CD14-positive monocyte (primary cell): ENCODE measurements around the gene KCNIP3. TPM values are rescaled to one million over a fixed set of nuclear protein-coding genes. Genes with fewer than 3 reads are reported as not detected.
A peak's percentile ranks its signal among the peaks of the same experiment; 100 is the strongest.
"Not testable (repeated sequence)": the region's sequence is repeated elsewhere in the genome, so short reads cannot be mapped to it uniquely, and the experiment has no call there.

Experiments
- DNase-seq, 3 donors: peaks; one replicate each; pipeline ENCODE4 v3.0.0-alpha.2; 2011 to 2022
- H2AFZ ChIP-seq: 2 replicates; pipeline ENCODE4 v1.6.0; 2012; ENCODE audit warnings: mild to moderate bottlenecking, low read depth, low read length, inconsistent platforms; ENCODE audit not compliant: insufficient read depth, poor library complexity, severe bottlenecking
- H3K27ac ChIP-seq, 2 donors: 1 replicate in 1 of 2; 2 replicates in 1 of 2; pipeline ENCODE4 v1.5.1; 2012 to 2013; ENCODE audit warnings: low read length in 2 of 2, control low read depth in 1 of 2, inconsistent platforms in 1 of 2, low read depth in 1 of 2, mild to moderate bottlenecking in 1 of 2
- H3K27me3 ChIP-seq, 2 donors: one replicate each; pipeline versions ENCODE4 v1.6.0 to v1.6.1; 2011 to 2013; ENCODE audit warnings: low read length in 2 of 2; ENCODE audit not compliant: control insufficient read depth in 2 of 2, insufficient read depth in 2 of 2
- H3K36me3 ChIP-seq, 2 donors: replicated peaks in 1 of 2; 1 replicate in 1 of 2; 2 replicates in 1 of 2; pipeline versions ENCODE4 v1.5.1 to v1.6.1; 2012 to 2013; ENCODE audit warnings: low read length in 2 of 2, control low read depth in 1 of 2, inconsistent platforms in 1 of 2, mild to moderate bottlenecking in 1 of 2; ENCODE audit not compliant: insufficient read depth in 2 of 2, control insufficient read depth in 1 of 2
- H3K4me1 ChIP-seq, 2 donors: 1 replicate in 1 of 2; 2 replicates in 1 of 2; pipeline versions ENCODE4 v1.5.1 to v1.6.1; 2012 to 2013; ENCODE audit warnings: low read length in 2 of 2, control low read depth in 1 of 2, inconsistent platforms in 1 of 2, mild to moderate bottlenecking in 1 of 2, moderate library complexity in 1 of 2; ENCODE audit not compliant: insufficient read depth in 2 of 2, control insufficient read depth in 1 of 2
- H3K4me2 ChIP-seq: replicated peaks from 2 replicates; pipeline ENCODE3; 2012; ENCODE audit warnings: low read length, moderate library complexity, mild to moderate bottlenecking; ENCODE audit not compliant: poor library complexity, severe bottlenecking; ENCODE audit errors: extremely low read depth
- H3K4me3 ChIP-seq, 3 experiments: fragments of 200-600 bp in 1 of 3; sonication (generic) in 1 of 3; replicated peaks in 1 of 3; 1 replicate in 2 of 3; 2 replicates in 1 of 3; pipeline ENCODE4 v1.5.1; 2011 to 2013; ENCODE audit warnings: low read length in 3 of 3, mild to moderate bottlenecking in 3 of 3, control low read depth in 2 of 3, low read depth in 2 of 3, inconsistent platforms in 1 of 3, moderate library complexity in 1 of 3
- H3K79me2 ChIP-seq: 2 replicates; pipeline ENCODE4 v1.6.0; 2012; ENCODE audit warnings: mild to moderate bottlenecking, control low read depth, inconsistent platforms, low read length, moderate library complexity; ENCODE audit not compliant: insufficient read depth
- H3K9ac ChIP-seq: 2 replicates; pipeline ENCODE4 v1.6.0; 2017; ENCODE audit warnings: low read length, mild to moderate bottlenecking; ENCODE audit not compliant: insufficient read depth, poor library complexity, severe bottlenecking
- H3K9me3 ChIP-seq, 2 donors: replicated peaks in 1 of 2; 1 replicate in 1 of 2; 2 replicates in 1 of 2; pipeline versions ENCODE4 v1.5.1 to v1.6.1; 2012 to 2013; ENCODE audit warnings: low read length in 2 of 2, control low read depth in 1 of 2; ENCODE audit not compliant: control insufficient read depth in 1 of 2, insufficient read depth in 1 of 2
- H4K20me1 ChIP-seq: 2 replicates; pipeline ENCODE4 v1.6.0; 2012; ENCODE audit warnings: mild to moderate bottlenecking, low read length, control low read depth, moderate library complexity; ENCODE audit not compliant: insufficient read depth
- H3K27ac Mint-ChIP-seq, 7 donors: one replicate each; pipeline ENCODE4 v1.8.0; 2020; ENCODE audit warnings: mild to moderate bottlenecking in 7 of 7, mixed read lengths in 7 of 7, moderate library complexity in 6 of 7, inconsistent platforms in 2 of 7
- H3K27me3 Mint-ChIP-seq, 3 donors: one replicate each; pipeline ENCODE4 v1.8.0; 2021 to 2022; ENCODE audit warnings: low read depth in 3 of 3, mild to moderate bottlenecking in 3 of 3, mixed read lengths in 3 of 3, moderate library complexity in 3 of 3, inconsistent platforms in 1 of 3
- H3K36me3 Mint-ChIP-seq, 2 donors: one replicate each; pipeline ENCODE4 v1.8.0; 2020; ENCODE audit warnings: mixed read lengths in 2 of 2, inconsistent platforms in 1 of 2, mild to moderate bottlenecking in 1 of 2
- H3K4me1 Mint-ChIP-seq: one replicate; pipeline ENCODE4 v1.8.0; 2020; ENCODE audit warnings: mild to moderate bottlenecking, mixed read lengths
- H3K4me3 Mint-ChIP-seq, 2 donors: one replicate each; pipeline ENCODE4 v1.8.0; 2020; ENCODE audit warnings: mild to moderate bottlenecking in 2 of 2, mixed read lengths in 2 of 2, moderate library complexity in 1 of 2
- H3K9me3 Mint-ChIP-seq, 7 donors: one replicate each; pipeline ENCODE4 v1.8.0; 2020 to 2022; ENCODE audit warnings: mixed read lengths in 7 of 7, mild to moderate bottlenecking in 6 of 7, moderate library complexity in 6 of 7, inconsistent platforms in 2 of 7
- WGBS: methylation state at CpG from one replicate; pipeline ENCODE4 v1.1.5; 2013; ENCODE audit warnings: missing lambda C conversion rate; ENCODE audit not compliant: insufficient coverage; 5-methylcytosine and 5-hydroxymethylcytosine counted together
- intact Hi-C, 2 donors: fragments of 100-400 bp; cut with micrococcal nuclease; formaldehyde crosslinking; loops; one replicate each; pipeline versions ENCODE4 v1.15.0 to v1.15.1; 2023
- polyA plus RNA-seq, 3 donors: library from polyadenylated mRNA; depleted of rRNA in 1 of 3; unstranded in 2 of 3; stranded (reverse) in 1 of 3; fragments of 300-500 nt in 2 of 3; fragments of >200 nt in 1 of 3; fragmentation: Illumina TruSeq in 2 of 3; gene quantifications; 1 replicate in 2 of 3; 2 replicates in 1 of 3; pipeline ENCODE4 v1.2.3, GENCODE V29; 2012 to 2021
- TF ChIP-seq, protein P1 (sequence below): fragments of 200-600 bp; IDR thresholded peaks from one replicate; pipeline ENCODE4 v1.8.0; 2022; ENCODE audit warnings: antibody characterized with exemption, mild to moderate bottlenecking

The KCNIP3 gene
- polyA plus RNA-seq, 3 donors, result not detected

DNA sequence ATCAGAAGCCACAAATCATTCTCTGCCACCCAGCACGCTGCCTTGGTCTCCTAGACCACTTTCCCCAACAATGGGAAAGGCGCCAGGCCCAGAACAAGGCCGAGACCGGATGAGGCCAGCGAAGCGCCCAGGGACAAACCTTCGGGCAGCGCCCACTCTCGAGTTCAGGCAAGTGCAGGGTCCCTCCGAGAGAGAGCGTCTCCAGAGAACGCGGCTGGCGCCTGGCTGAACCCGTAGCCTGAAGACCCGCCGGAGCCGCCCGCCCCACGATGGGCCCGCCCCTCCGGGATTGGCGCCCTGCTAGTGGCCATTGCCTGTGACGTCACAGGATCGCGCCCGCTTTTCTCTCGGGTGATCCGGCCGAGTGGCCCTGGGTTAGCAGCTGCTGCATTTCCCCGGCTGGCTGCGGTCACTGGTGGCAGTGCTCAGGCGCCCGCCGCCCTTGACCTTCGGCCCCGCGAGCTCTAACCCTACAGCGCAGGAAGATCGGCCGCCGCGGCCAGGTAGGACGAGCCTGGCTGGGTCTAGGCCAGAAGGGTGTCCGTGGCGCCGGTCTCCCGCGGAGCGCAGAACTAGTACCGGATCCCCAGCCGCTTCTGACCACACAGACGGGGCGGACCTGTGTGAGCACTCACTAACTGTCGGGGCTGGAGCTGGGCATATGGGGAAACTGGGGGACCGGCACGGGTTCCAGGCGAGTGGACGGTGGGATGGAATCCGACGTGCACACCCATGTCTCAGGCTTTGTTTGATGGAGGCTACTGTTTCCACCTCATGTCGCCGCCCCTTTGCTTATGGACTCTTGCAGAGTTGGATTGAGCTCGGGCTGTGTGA lies 105.4 kb downstream of the KCNIP3 start, which contains the start of gene FAHD2A:
FAHD2A (plus strand) TSS at position 339 of the 834 bp plus-strand sequence. CDS start 2,851 bp downstream, outside the sequence.
- Mint-ChIP-seq H3K27ac (peak within 1 kb of the TSS; percentile 92 to 97 (median 95)), H3K27me3 (peaks cover 0 to 3% (median 1%) of the 10 kb centered on the region in 3 donors), H3K9me3 (peaks cover 0 to 4% (median 0%) of the 10 kb centered on the region in 7 donors), H3K4me3 (peak within 1 kb of the TSS; percentile 98), H3K4me1 (peaks cover 22% of the 10 kb centered on the region), H3K36me3 (no peaks in the 10 kb centered on the region)
- Histone ChIP-seq H2AFZ (peak within 1 kb of the TSS; percentile 99), H3K79me2 (peaks cover 6% of the 10 kb centered on the region), H3K36me3 (no peaks in the 10 kb centered on the region), H3K27me3 (no peaks in the 10 kb centered on the region), H3K4me3 (peak within 1 kb of the TSS; percentile 62 to 93 (median 93)), H3K27ac (peak within 1 kb of the TSS; percentile 78 to 87), H3K4me1 (peaks cover 17% of the 10 kb centered on the region in 2 donors), H4K20me1 (no peaks in the 10 kb centered on the region), H3K4me2 (peak within 1 kb of the TSS; percentile 87), H3K9ac (peak within 1 kb of the TSS; percentile 88), H3K9me3 (no peaks in the 10 kb centered on the region)
- under 1% methylated on average over 62 of the region's 64 CpGs for WGBS
- intact Hi-C loops, result loop anchor here (2.0 to 5.0 kb wide), 2 partner anchors 235 to 238 kb away; partner anchors contain the start of gene ZNF2 (in 2 of the 2)
- TF ChIP-seq, protein P1, sequence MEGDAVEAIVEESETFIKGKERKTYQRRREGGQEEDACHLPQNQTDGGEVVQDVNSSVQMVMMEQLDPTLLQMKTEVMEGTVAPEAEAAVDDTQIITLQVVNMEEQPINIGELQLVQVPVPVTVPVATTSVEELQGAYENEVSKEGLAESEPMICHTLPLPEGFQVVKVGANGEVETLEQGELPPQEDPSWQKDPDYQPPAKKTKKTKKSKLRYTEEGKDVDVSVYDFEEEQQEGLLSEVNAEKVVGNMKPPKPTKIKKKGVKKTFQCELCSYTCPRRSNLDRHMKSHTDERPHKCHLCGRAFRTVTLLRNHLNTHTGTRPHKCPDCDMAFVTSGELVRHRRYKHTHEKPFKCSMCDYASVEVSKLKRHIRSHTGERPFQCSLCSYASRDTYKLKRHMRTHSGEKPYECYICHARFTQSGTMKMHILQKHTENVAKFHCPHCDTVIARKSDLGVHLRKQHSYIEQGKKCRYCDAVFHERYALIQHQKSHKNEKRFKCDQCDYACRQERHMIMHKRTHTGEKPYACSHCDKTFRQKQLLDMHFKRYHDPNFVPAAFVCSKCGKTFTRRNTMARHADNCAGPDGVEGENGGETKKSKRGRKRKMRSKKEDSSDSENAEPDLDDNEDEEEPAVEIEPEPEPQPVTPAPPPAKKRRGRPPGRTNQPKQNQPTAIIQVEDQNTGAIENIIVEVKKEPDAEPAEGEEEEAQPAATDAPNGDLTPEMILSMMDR, result no peak
- peak; percentile 87 to 93 (median 89) for DNase-seq

- DNase-seq, result peak; percentile 15 to 48 (median 24)
- Histone ChIP-seq H3K4me2 (peak overlapping the region; percentile 87), H2AFZ (peak overlapping the region; percentile 99), H3K9ac (peak overlapping the region; percentile 88), H3K4me3 (peak overlapping the region; percentile 62 to 93 (median 93)), H3K4me1 (peaks cover 17% of the 10 kb centered on the region in 2 donors), H3K27ac (peak overlapping the region; percentile 78 to 87)
- H3K9me3 Mint-ChIP-seq, H3K36me3 Mint-ChIP-seq, H3K27me3 Mint-ChIP-seq, H3K79me2 ChIP-seq, H4K20me1 ChIP-seq, H3K9me3 ChIP-seq, H3K36me3 ChIP-seq, H3K27me3 ChIP-seq: not testable (repeated sequence)
- H3K4me1 Mint-ChIP-seq, result peaks cover 22% of the 10 kb centered on the region
- peak overlapping the region; percentile 92 to 97 (median 95) for H3K27ac Mint-ChIP-seq
- WGBS, result 0% methylated on average over 2 of the region's 5 CpGs
- TF ChIP-seq, protein P1, result peak; percentile 19
- intact Hi-C loops, result loop anchor here (2.0 to 5.0 kb wide), 2 partner anchors 236 to 238 kb away; partner anchors contain the start of gene ZNF2 (in 2 of the 2)
- peak overlapping the region; percentile 98 for H3K4me3 Mint-ChIP-seq
Measured at GRCh38 chr2:95403204-95403721, 106.1 kb downstream of the KCNIP3 start.

- Histone ChIP-seq H3K9ac (peak overlapping the region; percentile 88), H3K4me1 (peaks cover 17% of the 10 kb centered on the region in 2 donors), H3K4me3 (peak overlapping the region in 1 of 3 experiments; percentile 93), H2AFZ (peak overlapping the region; percentile 99), H3K4me2 (peak overlapping the region; percentile 87)
- not testable (repeated sequence) for H3K36me3 Mint-ChIP-seq, H3K9me3 Mint-ChIP-seq, H3K27ac ChIP-seq, H3K27me3 ChIP-seq, H3K27me3 Mint-ChIP-seq, H3K36me3 ChIP-seq, DNase-seq, H3K79me2 ChIP-seq, H3K27ac Mint-ChIP-seq, H4K20me1 ChIP-seq, H3K4me3 Mint-ChIP-seq, H3K9me3 ChIP-seq
- 97% methylated on average over 4 of the region's 5 CpGs for WGBS
- peaks cover 22% of the 10 kb centered on the region for H3K4me1 Mint-ChIP-seq
- intact Hi-C loops, result loop anchor here (2.0 to 5.0 kb wide), 2 partner anchors 237 to 239 kb away; partner anchors contain the start of gene ZNF2 (in 2 of the 2)
Measured at GRCh38 chr2:95403824-95404223, 106.7 kb downstream of the KCNIP3 start.
